ENCODE data around the gene RNF227. TPM values are rescaled to one million over a fixed set of nuclear protein-coding genes. Genes with fewer than 3 reads are reported as not detected.
A peak's percentile ranks its signal among the peaks of the same experiment; 100 is the strongest.
"Not testable (repeated sequence)": the region's sequence is repeated elsewhere in the genome, so short reads cannot be mapped to it uniquely, and the experiment has no call there.

Gene RNF227
- total and polyA plus RNA-seq, 11 donors = 0.51 to 4.9 (median 0.88) TPM

- peak; percentile 81 to 94 (median 88) for ATAC-seq
- DNase-seq = peak; percentile 66 to 80 (median 74)
- H3K27ac ChIP-seq = peak overlapping the region in 4 of 12 donors; percentile 30 to 61 (median 44)
- TF ChIP-seq CTCF (IDR thresholded peaks at IDR 0.05) = no peak
- no peak for TF ChIP-seq POLR2A (IDR thresholded peaks at IDR 0.05)
- H3K4me3 ChIP-seq = no peak overlapping the region
- peaks cover 0 to 10% (median 0%) of the 10 kb centered on the region in 9 donors for H3K27me3 ChIP-seq
- no peaks in the 10 kb centered on the region for H3K36me3 ChIP-seq
- intact Hi-C loops (cut with DNase I) = no loop called here
- no peaks in the 10 kb centered on the region for H3K9me3 ChIP-seq
- whole genome bisulfite sequencing, 4 donors = 53 to 57% (median 55%) methylated on average over 11 of the region's 11 CpGs
- H3K4me1 ChIP-seq = peaks cover 0 to 20% (median 6%) of the 10 kb centered on the region in 12 donors
Measured at GRCh38 chr17:7956228-7956965, 40.3 kb upstream of the RNF227 start.

GRCh38 chr17:7955414-7956227, 39.5 kb upstream of the RNF227 start:
- Histone ChIP-seq H3K27ac (peak overlapping the region in 4 of 12 donors; percentile 30 to 61 (median 44)), H3K9me3 (no peaks in the 10 kb centered on the region), H3K27me3 (peaks cover 0 to 4% (median 0%) of the 10 kb centered on the region in 9 donors), H3K36me3 (peaks cover 0 to under 1% (median 0%) of the 10 kb centered on the region in 9 donors), H3K4me1 (peaks cover 0 to 20% (median 6%) of the 10 kb centered on the region in 12 donors), H3K4me3 (no peak overlapping the region)
- DNase-seq (no peak), ATAC-seq (peak; percentile 64 to 89 (median 72))
- intact Hi-C loops (cut with DNase I) = no loop called here
- no peak for TF ChIP-seq CTCF (IDR thresholded peaks at IDR 0.05)
- no peak for TF ChIP-seq POLR2A (IDR thresholded peaks at IDR 0.05)
- WGBS, 4 donors = 44 to 49% (median 46%) methylated on average over 13 of the region's 13 CpGs

GRCh38 chr17:7953266-7953665, 37.2 kb upstream of the RNF227 start:
- Histone ChIP-seq H3K4me1 (peaks cover 0 to 20% (median 6%) of the 10 kb centered on the region in 12 donors), H3K36me3 (peaks cover 0 to 23% (median 18%) of the 10 kb centered on the region in 9 donors)
- H3K27me3 ChIP-seq; ATAC-seq; H3K27ac ChIP-seq; H3K9me3 ChIP-seq; intact Hi-C loops (cut with DNase I); H3K4me3 ChIP-seq; DNase-seq: not testable (repeated sequence)
- 96 to 97% (median 97%) methylated on average over 12 to 13 of the region's 13 CpGs for WGBS, 4 donors

GRCh38 chr17:7951143-7951792, 35.2 kb upstream of the RNF227 start:
- H3K4me1 ChIP-seq = peaks cover 0 to 13% (median 6%) of the 10 kb centered on the region in 12 donors
- H3K4me3 ChIP-seq = no peak overlapping the region
- WGBS, 4 donors = 71 to 80% (median 78%) methylated on average over 5 of the region's 5 CpGs
- H3K27ac ChIP-seq = peak overlapping the region in 1 of 12 donors; percentile 56
- no peak for ATAC-seq
- intact Hi-C loops (cut with DNase I) = no loop called here
- no peaks in the 10 kb centered on the region for H3K9me3 ChIP-seq
- H3K27me3 ChIP-seq = no peaks in the 10 kb centered on the region
- DNase-seq = no peak
- TF ChIP-seq CTCF (IDR thresholded peaks at IDR 0.05) = no peak
- no peak for TF ChIP-seq POLR2A (IDR thresholded peaks at IDR 0.05)
- peaks cover 0 to 42% (median 36%) of the 10 kb centered on the region in 9 donors for H3K36me3 ChIP-seq

Data from heart left ventricle (tissue), 16 donors.